DMS 273 (cell line): ENCODE results near the gene EIF6.
A peak's percentile ranks its signal among the peaks of the same experiment; 100 is the strongest.
"Not testable (repeated sequence)": the region's sequence is repeated elsewhere in the genome, so short reads cannot be mapped to it uniquely, and the experiment has no call there.

ENCODE experiments used
- DNase-seq: peaks from one replicate; lab custom pipeline; 2025; ENCODE audit not compliant: unreplicated experiment; lab: John Stamatoyannopoulos, UW

The EIF6 gene

GRCh38 chr20:35262731-35263531 lies 21.6 kb downstream of the EIF6 start:
- DNase-seq, result not testable (repeated sequence)

- DNase-seq, result not testable (repeated sequence)
These were observed 22.3 kb downstream of the EIF6 start for GRCh38 chr20:35262321-35262720.

GRCh38 chr20:35260426-35260825 lies 24.1 kb downstream of the EIF6 start:
- DNase-seq, result no peak

GRCh38 chr20:35257175-35257909 lies 27.2 kb downstream of the EIF6 start:
- DNase-seq, result peak; percentile 56

- no peak for DNase-seq
These were observed 30.0 kb downstream of the EIF6 start for GRCh38 chr20:35254448-35254999.

GRCh38 chr20:35253010-35253409 lies 31.6 kb downstream of the EIF6 start:
- DNase-seq, result no peak

GRCh38 chr20:35252598-35252997 lies 32.0 kb downstream of the EIF6 start:
- not testable (repeated sequence) for DNase-seq

GRCh38 chr20:35252037-35252461 lies 32.5 kb downstream of the EIF6 start:
- no peak for DNase-seq

GRCh38 chr20:35251613-35251940 lies 33.0 kb downstream of the EIF6 start:
- DNase-seq, result no peak

GRCh38 chr20:35248641-35249475 lies 35.7 kb downstream of the EIF6 start:
- DNase-seq, result peak; percentile 56

GRCh38 chr20:35246723-35247122 lies 37.8 kb downstream of the EIF6 start:
- DNase-seq, result no peak

- no peak for DNase-seq
These were observed 40.6 kb downstream of the EIF6 start for GRCh38 chr20:35243986-35244385.

GRCh38 chr20:35243317-35243716 lies 41.3 kb downstream of the EIF6 start:
- DNase-seq, result no peak

- DNase-seq, result no peak
These were observed 43.7 kb downstream of the EIF6 start for GRCh38 chr20:35240811-35241293.

- no peak for DNase-seq
These were observed 44.3 kb downstream of the EIF6 start for GRCh38 chr20:35240083-35240810.

- no peak for DNase-seq
These were observed 45.8 kb downstream of the EIF6 start for GRCh38 chr20:35238735-35239134.

GRCh38 chr20:35238170-35238569 lies 46.4 kb downstream of the EIF6 start:
- no peak for DNase-seq

GRCh38 chr20:35237486-35237885 lies 47.1 kb downstream of the EIF6 start:
- no peak for DNase-seq

- DNase-seq, result peak; percentile 11
These were observed 48.7 kb downstream of the EIF6 start for GRCh38 chr20:35235881-35236280.

- peak; percentile 91 for DNase-seq
These were observed 52.0 kb downstream of the EIF6 start for GRCh38 chr20:35232575-35232974.
